ENCODE results near the gene INPP5E. TPM values are rescaled to one million over a fixed set of nuclear protein-coding genes. Genes with fewer than 3 reads are reported as not detected.
A peak's percentile ranks its signal among the peaks of the same experiment; 100 is the strongest.
"Not testable (repeated sequence)": the region's sequence is repeated elsewhere in the genome, so short reads cannot be mapped to it uniquely, and the experiment has no call there.

Gene INPP5E
- total RNA-seq, 1 experiment from 2014 or later = 16.6 TPM

- DNase-seq (ENCODE audit: low read depth) = no peak
These were observed 9.8 kb downstream of the INPP5E start for GRCh38 chr9:136429683-136430491.

- DNase-seq (ENCODE audit: low read depth) = no peak
These were observed 10.5 kb downstream of the INPP5E start for GRCh38 chr9:136429075-136429628.

- no peak for DNase-seq (ENCODE audit: low read depth)
These were observed 12.9 kb downstream of the INPP5E start for GRCh38 chr9:136426787-136427186.

- DNase-seq (ENCODE audit: low read depth) = not testable (repeated sequence)
These were observed 14.3 kb downstream of the INPP5E start for GRCh38 chr9:136425367-136425766.

- no peak for DNase-seq (ENCODE audit: low read depth)
These were observed 14.8 kb downstream of the INPP5E start for GRCh38 chr9:136424750-136425362.

GRCh38 chr9:136423432-136424146, 16.1 kb downstream of the INPP5E start:
- DNase-seq (ENCODE audit: low read depth) = no peak

GRCh38 chr9:136422876-136423275, 16.8 kb downstream of the INPP5E start:
- no peak for DNase-seq (ENCODE audit: low read depth)

GRCh38 chr9:136421791-136422190, 17.9 kb downstream of the INPP5E start:
- DNase-seq (ENCODE audit: low read depth) = no peak

GRCh38 chr9:136419092-136419420, 20.6 kb downstream of the INPP5E start:
- no peak for DNase-seq (ENCODE audit: low read depth)

- DNase-seq (ENCODE audit: low read depth) = no peak
These were observed 21.2 kb downstream of the INPP5E start for GRCh38 chr9:136418182-136419091.

GRCh38 chr9:136416914-136417313, 22.7 kb downstream of the INPP5E start:
- DNase-seq (ENCODE audit: low read depth) = no peak

GRCh38 chr9:136416427-136416826, 23.2 kb downstream of the INPP5E start:
- no peak for DNase-seq (ENCODE audit: low read depth)

GRCh38 chr9:136412962-136413361, 26.7 kb downstream of the INPP5E start:
- no peak for DNase-seq (ENCODE audit: low read depth)

- DNase-seq (ENCODE audit: low read depth) = no peak
These were observed 28.3 kb downstream of the INPP5E start for GRCh38 chr9:136411378-136411777.

GRCh38 chr9:136410500-136411287, 29.0 kb downstream of the INPP5E start, which contains the start of the genes ENTR1 and PMPCA:
Gene ENTR1, minus strand, starts transcription at chr9:136410614. Its CDS starts 217 bp downstream, at chr9:136410397.
Gene PMPCA, plus strand, starts transcription at chr9:136410658. Its CDS starts 11 bp downstream, at chr9:136410669.
- DNase-seq (ENCODE audit: low read depth) = peak; percentile 75

- DNase-seq (ENCODE audit: low read depth) = no peak
These were observed 29.8 kb downstream of the INPP5E start for GRCh38 chr9:136409557-136410455.

GRCh38 chr9:136407911-136408310, 31.7 kb downstream of the INPP5E start:
- no peak for DNase-seq (ENCODE audit: low read depth)

- DNase-seq (ENCODE audit: low read depth) = not testable (repeated sequence)
These were observed 32.6 kb downstream of the INPP5E start for GRCh38 chr9:136407061-136407460.

- not testable (repeated sequence) for DNase-seq (ENCODE audit: low read depth)
These were observed 33.7 kb downstream of the INPP5E start for GRCh38 chr9:136405904-136406303.

Measured in HT1080 (cell line).